Suprapubic skin (tissue), 4 donors: ENCODE results near the gene MYCBP2. TPM values are rescaled to one million over a fixed set of nuclear protein-coding genes. Genes with fewer than 3 reads are reported as not detected.

Source experiments
- DNase-seq, 2 donors: peaks; one replicate each; pipeline ENCODE4 v3.0.0-alpha.2; 2019; ENCODE audit warnings: low spot score in 2 of 2
- H3K27ac ChIP-seq: fragments of 200-600 bp; sonication (generic); one replicate; pipeline ENCODE4 v1.5.1; 2019
- H3K27me3 ChIP-seq: fragments of 200-600 bp; sonication (generic); one replicate; pipeline ENCODE4 v1.5.1; 2019
- H3K36me3 ChIP-seq: fragments of 200-600 bp; sonication (generic); one replicate; pipeline ENCODE4 v1.5.1; 2019
- H3K4me1 ChIP-seq: fragments of 200-600 bp; sonication (generic); one replicate; pipeline ENCODE4 v1.5.1; 2019
- H3K4me3 ChIP-seq: fragments of 200-600 bp; sonication (generic); one replicate; pipeline ENCODE4 v1.5.1; 2019; ENCODE audit warnings: mild to moderate bottlenecking
- H3K9me3 ChIP-seq: fragments of 200-600 bp; sonication (generic); one replicate; pipeline ENCODE4 v1.5.1; 2019
- EP300 ChIP-seq: sonication (generic); formaldehyde crosslinking; IDR thresholded peaks from one replicate; pipeline ENCODE4 v1.6.1; 2017; ENCODE audit warnings: antibody characterized with exemption
- POLR2A ChIP-seq, 2 donors: fragments of 450-650 bp; IDR thresholded peaks; one replicate each; pipeline ENCODE4 v1.6.1; 2017; ENCODE audit warnings: antibody characterized with exemption in 2 of 2, mild to moderate bottlenecking in 2 of 2, moderate library complexity in 2 of 2
- POLR2AphosphoS5 ChIP-seq, 3 donors: sonication (generic); formaldehyde crosslinking; IDR thresholded peaks; one replicate each; pipeline ENCODE4 v1.6.1; 2017; ENCODE audit warnings: antibody characterized with exemption in 3 of 3
- WGBS: methylation state at CpG from one replicate; pipeline ENCODE4 v1.1.5; 2018; 5-methylcytosine and 5-hydroxymethylcytosine counted together
- total RNA-seq, 4 donors: library from RNA; depleted of rRNA; stranded (reverse); fragments of >200 nt; gene quantifications; one replicate each; pipeline ENCODE4 v1.1.0, GENCODE V29; 2016
- TF ChIP-seq, protein P1 (sequence below), 2 donors: fragments of 200-600 bp in 1 of 2; fragments of 450-650 bp in 1 of 2; sonication (generic) in 1 of 2; IDR thresholded peaks; one replicate each; pipeline ENCODE4 v1.5.1; 2016 to 2019; ENCODE audit warnings: antibody characterized with exemption in 2 of 2, mild to moderate bottlenecking in 1 of 2, moderate library complexity in 1 of 2

MYCBP2 gene
- total RNA-seq, 4 donors from 2014 or later = 182 to 245 (median 207) TPM

DNA sequence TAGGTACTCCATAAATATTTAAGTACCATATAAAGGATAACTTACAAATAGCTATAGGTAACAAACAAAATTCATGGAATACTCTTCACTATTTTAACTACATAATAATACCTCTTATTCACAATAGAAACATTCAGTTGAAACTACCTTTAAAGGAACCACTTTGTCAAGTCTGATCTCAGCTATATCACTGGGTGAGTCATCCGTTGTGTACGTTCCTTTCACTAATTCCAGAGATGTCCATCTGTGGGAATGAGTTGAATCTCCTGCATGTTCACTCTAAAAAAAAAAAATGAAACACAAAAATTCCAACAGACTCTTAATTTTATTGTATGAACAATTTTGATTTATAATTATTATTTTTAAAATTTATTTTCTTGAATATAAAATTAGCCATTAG, 150.5 kb downstream of the MYCBP2 start:
- Histone ChIP-seq H3K4me1 (no peaks in the 10 kb centered on the region), H3K9me3 (no peaks in the 10 kb centered on the region), H3K4me3 (no peak overlapping the region), H3K27ac (no peak overlapping the region), H3K27me3 (no peaks in the 10 kb centered on the region), H3K36me3 (peaks cover 93% of the 10 kb centered on the region)
- TF ChIP-seq EP300 = no peak
- no peak for TF ChIP-seq POLR2AphosphoS5 (IDR thresholded peaks at IDR 0.05)
- TF ChIP-seq, protein P1, sequence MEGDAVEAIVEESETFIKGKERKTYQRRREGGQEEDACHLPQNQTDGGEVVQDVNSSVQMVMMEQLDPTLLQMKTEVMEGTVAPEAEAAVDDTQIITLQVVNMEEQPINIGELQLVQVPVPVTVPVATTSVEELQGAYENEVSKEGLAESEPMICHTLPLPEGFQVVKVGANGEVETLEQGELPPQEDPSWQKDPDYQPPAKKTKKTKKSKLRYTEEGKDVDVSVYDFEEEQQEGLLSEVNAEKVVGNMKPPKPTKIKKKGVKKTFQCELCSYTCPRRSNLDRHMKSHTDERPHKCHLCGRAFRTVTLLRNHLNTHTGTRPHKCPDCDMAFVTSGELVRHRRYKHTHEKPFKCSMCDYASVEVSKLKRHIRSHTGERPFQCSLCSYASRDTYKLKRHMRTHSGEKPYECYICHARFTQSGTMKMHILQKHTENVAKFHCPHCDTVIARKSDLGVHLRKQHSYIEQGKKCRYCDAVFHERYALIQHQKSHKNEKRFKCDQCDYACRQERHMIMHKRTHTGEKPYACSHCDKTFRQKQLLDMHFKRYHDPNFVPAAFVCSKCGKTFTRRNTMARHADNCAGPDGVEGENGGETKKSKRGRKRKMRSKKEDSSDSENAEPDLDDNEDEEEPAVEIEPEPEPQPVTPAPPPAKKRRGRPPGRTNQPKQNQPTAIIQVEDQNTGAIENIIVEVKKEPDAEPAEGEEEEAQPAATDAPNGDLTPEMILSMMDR (IDR thresholded peaks at IDR 0.05) = no peak
- DNase-seq = no peak
- 86% methylated on average over 2 of the region's 2 CpGs for WGBS

DNA sequence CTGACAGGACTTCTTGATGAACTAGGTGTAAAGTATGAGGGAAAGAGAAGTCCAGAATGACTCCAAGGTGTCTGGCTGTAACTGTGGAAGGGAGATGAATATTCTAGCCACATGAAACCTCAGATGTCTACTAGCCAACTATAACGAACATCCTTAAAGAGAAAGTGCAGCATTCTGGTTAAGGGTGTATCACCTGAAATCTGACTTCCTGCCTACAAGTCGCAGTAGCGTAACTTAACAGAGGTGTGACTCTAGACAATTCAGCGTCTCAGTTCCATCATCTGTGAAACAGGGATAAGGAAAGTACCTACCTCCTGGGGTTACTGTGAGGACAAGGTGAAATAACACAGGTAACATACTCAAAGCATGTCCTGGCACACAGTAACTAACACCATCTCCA, 154.2 kb downstream of the MYCBP2 start:
- no peak overlapping the region for H3K4me3 ChIP-seq
- WGBS = 92% methylated on average over 4 of the region's 4 CpGs
- no peaks in the 10 kb centered on the region for H3K27me3 ChIP-seq
- H3K4me1 ChIP-seq = no peaks in the 10 kb centered on the region
- H3K36me3 ChIP-seq = peaks cover 95% of the 10 kb centered on the region
- DNase-seq = no peak
- H3K9me3 ChIP-seq = no peaks in the 10 kb centered on the region
- H3K27ac ChIP-seq = no peak overlapping the region
- TF ChIP-seq POLR2AphosphoS5 (IDR thresholded peaks at IDR 0.05) (no peak), EP300 (no peak), POLR2A (IDR thresholded peaks at IDR 0.05) (no peak)
- TF ChIP-seq, protein P1 (IDR thresholded peaks at IDR 0.05) = no peak

DNA sequence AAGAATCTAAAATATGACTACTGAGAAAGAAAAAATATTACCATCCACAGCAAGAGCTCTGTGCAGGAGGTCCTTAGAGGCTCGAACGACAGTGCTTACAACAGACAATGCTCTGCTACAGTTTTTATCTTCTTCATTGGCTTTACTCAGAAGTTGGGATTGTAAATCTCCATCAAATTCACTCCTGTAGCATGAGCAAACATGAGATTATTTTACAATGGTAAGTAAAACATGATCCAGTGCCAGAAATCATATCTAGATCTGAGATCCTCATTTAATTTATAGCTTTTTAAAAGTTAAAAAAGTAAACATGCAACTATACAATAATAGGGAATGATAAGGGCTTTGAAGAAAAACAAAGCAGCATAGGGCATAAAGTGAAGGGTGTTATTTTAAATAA, 155.4 kb downstream of the MYCBP2 start:
- no peak for DNase-seq
- 96% methylated on average over 2 of the region's 2 CpGs for WGBS
- H3K27me3 ChIP-seq = no peaks in the 10 kb centered on the region
- H3K27ac ChIP-seq = no peak overlapping the region
- H3K4me1 ChIP-seq = no peaks in the 10 kb centered on the region
- no peaks in the 10 kb centered on the region for H3K9me3 ChIP-seq
- peaks cover 95% of the 10 kb centered on the region for H3K36me3 ChIP-seq
- TF ChIP-seq, protein P1 (IDR thresholded peaks at IDR 0.05) = no peak
- no peak for TF ChIP-seq EP300
- TF ChIP-seq POLR2A (IDR thresholded peaks at IDR 0.05) = no peak
- TF ChIP-seq POLR2AphosphoS5 (IDR thresholded peaks at IDR 0.05) = no peak
- H3K4me3 ChIP-seq = no peak overlapping the region

DNA sequence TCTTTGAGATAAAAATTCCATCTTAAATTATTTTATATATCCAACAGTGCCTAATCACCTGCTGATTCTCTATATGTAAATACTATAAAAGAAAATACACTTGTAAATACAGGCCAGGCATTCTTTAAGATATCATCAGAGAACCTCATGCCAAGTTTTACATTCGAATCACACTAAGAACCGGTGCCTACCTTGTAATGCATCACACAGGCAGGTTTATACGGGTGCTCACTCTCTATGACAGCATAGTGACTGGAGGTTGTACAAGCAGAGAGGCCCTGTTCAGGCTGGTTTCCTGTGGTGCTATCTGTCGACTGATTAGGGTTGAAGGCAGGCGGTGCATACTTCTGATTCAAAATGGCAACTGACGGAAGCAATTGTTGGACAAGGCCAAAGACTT, 158.7 kb downstream of the MYCBP2 start:
- 78% methylated on average over 6 of the region's 6 CpGs for WGBS
- no peak for DNase-seq

DNA sequence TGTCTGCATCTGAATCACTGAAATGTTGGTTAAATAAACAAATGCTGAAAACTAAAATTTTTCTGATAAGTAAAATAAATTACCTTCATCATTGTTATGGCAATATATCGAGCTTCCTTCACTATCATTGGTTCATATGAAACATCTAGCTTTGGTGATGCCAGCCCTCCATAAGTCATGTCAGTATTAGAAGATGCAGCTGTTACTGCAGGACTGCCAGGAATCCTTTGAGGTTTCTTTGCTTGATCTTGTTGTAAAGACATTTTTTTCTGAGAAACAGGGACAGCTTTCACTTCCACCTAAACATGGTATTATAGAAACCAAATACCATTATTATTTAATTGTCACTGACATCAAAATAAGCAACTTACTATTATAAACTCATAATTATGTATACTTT, 176.2 kb downstream of the MYCBP2 start:
- 88% methylated on average over 1 of the region's 1 CpG for WGBS
- H3K36me3 ChIP-seq = peaks cover 60% of the 10 kb centered on the region
- TF ChIP-seq, protein P1 (IDR thresholded peaks at IDR 0.05) = no peak
- TF ChIP-seq POLR2AphosphoS5 (IDR thresholded peaks at IDR 0.05) = no peak
- no peak for TF ChIP-seq POLR2A (IDR thresholded peaks at IDR 0.05)
- H3K27ac ChIP-seq = no peak overlapping the region
- no peaks in the 10 kb centered on the region for H3K9me3 ChIP-seq
- H3K4me1 ChIP-seq = no peaks in the 10 kb centered on the region
- no peak overlapping the region for H3K4me3 ChIP-seq
- no peak for DNase-seq
- no peaks in the 10 kb centered on the region for H3K27me3 ChIP-seq

More for the DNA sequence above, 158.7 kb downstream of the MYCBP2 start:
- H3K4me3 ChIP-seq = no peak overlapping the region
- no peaks in the 10 kb centered on the region for H3K4me1 ChIP-seq
- H3K36me3 ChIP-seq = peaks cover 96% of the 10 kb centered on the region
- no peaks in the 10 kb centered on the region for H3K27me3 ChIP-seq
- no peak for TF ChIP-seq POLR2A (IDR thresholded peaks at IDR 0.05)
- TF ChIP-seq, protein P1 (IDR thresholded peaks at IDR 0.05) = no peak
- no peak for TF ChIP-seq POLR2AphosphoS5 (IDR thresholded peaks at IDR 0.05)
- no peak for TF ChIP-seq EP300
- no peaks in the 10 kb centered on the region for H3K9me3 ChIP-seq
- H3K27ac ChIP-seq = no peak overlapping the region
